ENCODE results near the gene CIC. TPM values are rescaled to one million over a fixed set of nuclear protein-coding genes. Genes with fewer than 3 reads are reported as not detected.

Gene CIC
- total RNA-seq, 1 donor from 2014 or later, result 61.2 TPM

DNA sequence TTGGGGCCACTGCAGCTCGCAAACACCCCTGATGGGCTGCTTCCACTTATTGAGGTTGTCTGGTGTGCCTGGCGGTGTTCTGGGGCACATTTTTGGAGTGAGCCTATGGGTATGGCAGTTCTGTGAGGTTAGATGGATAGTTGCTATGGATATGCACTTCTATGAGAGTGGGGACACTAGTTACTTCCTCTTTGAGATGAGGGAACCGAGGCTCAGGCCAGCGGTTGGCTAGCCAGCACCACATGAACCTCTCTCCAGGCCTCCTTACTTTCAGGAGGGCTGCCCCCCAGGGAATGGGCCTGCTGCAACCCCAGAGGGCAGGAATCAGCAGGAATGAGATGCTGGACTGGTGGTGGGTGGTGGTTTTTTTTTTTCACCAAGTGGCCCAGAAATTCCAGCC lies 19.3 kb downstream of the CIC start:
- Mint-ChIP-seq H3K9me3 (no peaks in the 10 kb centered on the region), H3K4me1 (peaks cover 16% of the 10 kb centered on the region), H3K27ac (no peak overlapping the region), H3K4me3 (no peak overlapping the region), H3K27me3 (no peaks in the 10 kb centered on the region), H3K36me3 (ENCODE audit: low read depth) (peaks cover 28% of the 10 kb centered on the region)
- intact Hi-C loops (cut with micrococcal nuclease), result no loop called here
- no peak for DNase-seq

DNA sequence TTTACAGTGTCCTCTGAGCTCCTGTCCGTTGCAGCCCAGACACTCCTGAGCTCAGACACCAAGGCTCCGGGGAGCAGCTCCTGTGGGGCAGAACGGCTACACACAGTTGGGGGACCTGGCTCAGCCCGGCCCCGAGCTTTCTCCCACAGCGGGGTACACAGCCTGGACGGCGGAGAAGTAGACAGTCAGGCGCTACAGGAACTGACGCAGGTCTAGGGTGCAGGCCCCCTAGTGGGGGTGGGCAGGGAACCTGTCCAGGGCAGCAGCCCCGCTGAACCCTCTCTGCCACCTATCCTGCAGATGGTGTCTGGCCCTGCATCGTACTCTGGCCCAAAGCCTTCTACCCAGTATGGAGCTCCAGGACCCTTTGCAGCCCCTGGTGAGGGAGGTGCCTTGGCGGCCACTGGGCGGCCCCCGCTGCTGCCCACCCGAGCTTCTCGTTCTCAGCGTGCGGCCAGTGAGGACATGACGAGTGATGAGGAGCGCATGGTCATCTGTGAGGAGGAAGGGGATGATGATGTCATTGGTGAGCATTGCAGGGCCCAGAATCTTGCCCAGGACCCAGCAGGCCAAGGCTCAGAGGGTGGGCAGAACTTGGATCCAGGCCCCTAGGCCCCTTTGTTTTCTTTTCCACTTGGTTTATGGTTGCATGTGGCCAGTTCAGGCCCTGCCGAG lies 20.0 kb downstream of the CIC start:
- DNase-seq, result no peak
- Mint-ChIP-seq H3K4me1 (peaks cover 16% of the 10 kb centered on the region), H3K36me3 (ENCODE audit: low read depth) (peaks cover 29% of the 10 kb centered on the region), H3K9me3 (no peaks in the 10 kb centered on the region), H3K27me3 (no peaks in the 10 kb centered on the region), H3K27ac (no peak overlapping the region), H3K4me3 (no peak overlapping the region)
- intact Hi-C loops (cut with micrococcal nuclease), result no loop called here

DNA sequence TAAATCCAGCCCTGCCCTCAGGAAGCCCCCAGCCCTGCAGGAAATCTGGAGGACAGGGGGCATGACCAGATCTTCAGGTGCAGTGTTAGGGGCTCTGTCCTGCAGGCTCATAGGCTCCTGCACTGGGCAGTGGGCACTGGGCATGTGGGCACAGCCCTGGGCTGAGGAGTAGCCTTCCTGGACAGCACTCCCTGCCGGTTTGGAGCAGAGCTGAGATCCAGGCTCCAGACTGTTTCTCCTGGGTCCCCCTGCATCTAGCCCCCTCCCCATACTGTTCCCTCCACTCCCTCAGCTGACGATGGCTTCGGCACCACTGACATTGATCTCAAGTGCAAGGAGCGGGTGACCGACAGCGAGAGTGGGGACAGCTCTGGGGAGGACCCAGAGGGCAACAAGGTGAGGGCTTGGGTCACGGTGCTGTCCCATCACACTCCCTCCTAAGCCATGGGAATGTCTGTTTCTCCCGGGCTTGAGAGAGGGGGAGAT lies 20.5 kb downstream of the CIC start:
- intact Hi-C loops (cut with micrococcal nuclease), result no loop called here
- H3K4me1 Mint-ChIP-seq, result peaks cover 16% of the 10 kb centered on the region
- DNase-seq, result no peak
- peaks cover 30% of the 10 kb centered on the region for H3K36me3 Mint-ChIP-seq (ENCODE audit: low read depth)
- H3K4me3 Mint-ChIP-seq, result no peak overlapping the region
- no peaks in the 10 kb centered on the region for H3K9me3 Mint-ChIP-seq
- no peak overlapping the region for H3K27ac Mint-ChIP-seq
- H3K27me3 Mint-ChIP-seq, result no peaks in the 10 kb centered on the region

DNA sequence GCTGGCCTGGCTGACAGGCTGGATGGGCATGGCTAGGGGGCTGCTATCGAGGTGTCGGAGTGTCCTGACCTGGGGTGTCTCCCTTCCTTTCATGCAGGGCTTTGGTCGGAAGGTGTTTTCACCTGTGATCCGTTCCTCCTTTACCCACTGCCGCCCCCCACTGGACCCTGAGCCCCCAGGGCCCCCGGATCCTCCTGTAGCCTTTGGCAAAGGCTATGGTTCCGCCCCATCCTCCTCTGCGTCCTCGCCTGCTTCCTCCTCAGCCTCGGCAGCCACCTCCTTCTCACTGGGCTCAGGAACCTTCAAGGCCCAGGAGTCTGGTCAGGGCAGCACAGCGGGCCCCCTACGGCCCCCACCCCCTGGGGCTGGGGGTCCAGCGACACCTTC lies 21.1 kb downstream of the CIC start:
- Mint-ChIP-seq H3K27me3 (no peaks in the 10 kb centered on the region), H3K27ac (no peak overlapping the region), H3K9me3 (no peaks in the 10 kb centered on the region), H3K4me3 (no peak overlapping the region), H3K36me3 (ENCODE audit: low read depth) (peaks cover 31% of the 10 kb centered on the region), H3K4me1 (peaks cover 11% of the 10 kb centered on the region)
- intact Hi-C loops (cut with micrococcal nuclease), result no loop called here
- no peak for DNase-seq

DNA sequence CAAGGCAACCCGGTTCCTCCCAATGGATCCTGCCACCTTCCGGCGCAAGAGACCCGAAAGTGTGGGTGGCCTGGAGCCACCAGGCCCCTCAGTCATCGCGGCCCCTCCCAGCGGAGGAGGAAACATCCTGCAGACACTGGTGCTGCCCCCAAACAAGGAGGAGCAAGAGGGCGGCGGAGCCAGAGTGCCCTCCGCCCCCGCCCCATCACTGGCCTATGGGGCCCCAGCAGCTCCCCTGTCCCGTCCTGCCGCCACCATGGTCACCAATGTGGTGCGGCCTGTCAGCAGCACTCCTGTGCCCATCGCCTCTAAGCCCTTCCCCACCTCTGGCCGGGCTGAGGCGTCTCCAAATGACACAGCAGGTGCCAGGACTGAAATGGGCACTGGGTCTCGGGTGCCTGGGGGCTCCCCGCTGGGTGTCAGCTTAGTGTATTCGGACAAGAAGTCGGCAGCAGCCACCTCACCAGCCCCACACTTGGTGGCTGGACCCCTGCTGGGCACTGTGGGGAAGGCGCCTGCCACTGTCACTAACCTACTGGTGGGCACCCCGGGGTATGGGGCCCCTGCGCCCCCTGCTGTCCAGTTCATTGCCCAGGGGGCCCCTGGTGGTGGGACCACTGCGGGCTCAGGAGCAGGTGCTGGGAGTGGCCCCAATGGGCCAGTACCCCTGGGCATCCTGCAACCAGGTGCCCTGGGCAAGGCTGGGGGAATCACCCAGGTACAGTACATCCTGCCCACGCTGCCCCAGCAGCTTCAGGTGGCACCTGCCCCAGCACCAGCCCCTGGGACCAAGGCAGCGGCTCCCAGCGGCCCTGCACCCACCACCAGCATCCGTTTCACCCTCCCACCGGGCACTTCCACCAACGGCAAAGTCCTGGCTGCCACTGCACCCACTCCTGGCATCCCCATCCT lies 21.7 kb downstream of the CIC start:
- Mint-ChIP-seq H3K9me3 (no peaks in the 10 kb centered on the region), H3K36me3 (ENCODE audit: low read depth) (peaks cover 31% of the 10 kb centered on the region), H3K27ac (no peak overlapping the region), H3K27me3 (no peaks in the 10 kb centered on the region), H3K4me1 (peaks cover 8% of the 10 kb centered on the region), H3K4me3 (no peak overlapping the region)
- DNase-seq, result peak; percentile 82
- intact Hi-C loops (cut with micrococcal nuclease), result no loop called here

DNA sequence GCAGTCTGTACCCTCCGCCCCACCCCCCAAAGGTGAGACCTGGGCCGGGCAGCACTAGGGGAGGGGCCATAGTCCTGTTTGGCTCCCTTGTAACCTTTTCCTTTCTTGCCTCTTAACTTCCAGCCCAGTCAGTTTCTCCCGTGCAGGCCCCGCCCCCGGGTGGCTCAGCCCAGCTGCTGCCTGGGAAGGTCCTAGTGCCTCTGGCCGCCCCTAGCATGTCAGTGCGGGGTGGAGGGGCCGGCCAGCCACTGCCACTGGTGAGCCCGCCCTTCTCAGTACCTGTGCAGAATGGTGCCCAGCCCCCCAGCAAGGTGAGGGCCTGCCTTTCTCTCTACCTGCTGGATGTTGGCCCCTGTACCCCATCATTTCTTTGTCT lies 22.4 kb downstream of the CIC start:
- intact Hi-C loops (cut with micrococcal nuclease), result no loop called here
- no peak for DNase-seq
- H3K4me1 Mint-ChIP-seq, result peaks cover 4% of the 10 kb centered on the region
- H3K4me3 Mint-ChIP-seq, result no peak overlapping the region
- no peaks in the 10 kb centered on the region for H3K27me3 Mint-ChIP-seq
- no peak overlapping the region for H3K27ac Mint-ChIP-seq
- peaks cover 28% of the 10 kb centered on the region for H3K36me3 Mint-ChIP-seq (ENCODE audit: low read depth)
- H3K9me3 Mint-ChIP-seq, result no peaks in the 10 kb centered on the region

DNA sequence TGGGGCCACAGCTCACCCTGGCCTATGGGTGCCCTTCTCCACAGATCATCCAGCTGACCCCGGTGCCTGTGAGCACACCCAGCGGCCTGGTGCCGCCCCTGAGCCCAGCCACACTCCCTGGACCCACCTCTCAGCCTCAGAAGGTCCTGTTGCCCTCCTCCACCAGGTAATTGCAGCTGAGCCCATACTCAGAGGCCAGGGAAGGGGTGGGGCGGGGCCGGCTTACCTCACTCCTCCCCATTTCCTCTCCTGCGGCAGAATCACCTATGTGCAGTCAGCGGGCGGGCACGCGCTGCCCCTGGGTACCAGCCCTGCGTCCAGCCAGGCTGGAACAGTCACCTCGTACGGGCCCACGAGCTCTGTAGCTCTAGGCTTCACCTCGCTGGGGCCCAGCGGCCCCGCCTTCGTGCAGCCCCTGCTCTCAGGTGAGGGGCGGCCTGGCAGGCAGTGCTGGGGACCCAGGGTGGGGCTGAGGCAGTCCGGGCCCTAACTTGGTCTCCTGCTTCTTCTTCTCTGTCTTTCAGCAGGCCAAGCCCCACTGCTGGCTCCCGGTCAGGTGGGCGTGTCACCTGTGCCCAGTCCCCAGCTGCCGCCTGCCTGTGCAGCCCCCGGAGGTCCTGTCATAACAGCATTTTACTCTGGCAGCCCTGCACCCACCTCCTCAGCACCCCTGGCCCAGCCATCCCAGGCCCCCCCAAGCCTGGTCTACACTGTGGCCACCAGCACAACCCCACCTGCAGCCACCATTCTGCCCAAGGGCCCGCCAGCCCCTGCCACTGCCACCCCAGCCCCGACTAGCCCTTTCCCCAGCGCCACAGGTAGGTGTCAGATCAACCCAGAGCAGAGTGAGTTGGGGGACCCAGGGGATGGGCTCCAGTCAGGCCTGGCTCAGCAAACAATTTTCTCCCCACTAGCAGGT lies 23.2 kb downstream of the CIC start:
- Mint-ChIP-seq H3K4me3 (no peak overlapping the region), H3K9me3 (no peaks in the 10 kb centered on the region), H3K36me3 (ENCODE audit: low read depth) (peaks cover 28% of the 10 kb centered on the region), H3K27ac (peak overlapping the region; percentile 32), H3K27me3 (no peaks in the 10 kb centered on the region), H3K4me1 (peaks cover 4% of the 10 kb centered on the region)
- intact Hi-C loops (cut with micrococcal nuclease), result no loop called here
- no peak for DNase-seq

DNA sequence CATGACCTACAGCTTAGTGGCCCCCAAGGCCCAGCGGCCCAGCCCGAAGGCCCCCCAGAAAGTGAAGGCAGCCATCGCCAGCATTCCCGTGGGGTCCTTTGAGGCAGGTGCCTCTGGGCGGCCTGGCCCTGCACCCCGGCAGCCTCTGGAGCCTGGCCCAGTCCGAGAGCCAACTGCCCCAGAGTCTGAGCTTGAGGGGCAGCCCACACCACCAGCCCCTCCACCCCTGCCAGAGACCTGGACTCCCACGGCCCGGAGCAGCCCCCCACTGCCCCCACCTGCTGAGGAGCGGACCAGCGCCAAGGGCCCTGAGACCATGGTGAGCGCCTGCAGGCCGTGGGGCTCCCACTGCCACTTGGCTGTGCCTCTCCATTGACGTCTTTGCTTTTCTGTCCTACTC lies 23.9 kb downstream of the CIC start:
- no peak overlapping the region for H3K4me3 Mint-ChIP-seq
- H3K4me1 Mint-ChIP-seq, result peaks cover 4% of the 10 kb centered on the region
- no peaks in the 10 kb centered on the region for H3K9me3 Mint-ChIP-seq
- intact Hi-C loops (cut with micrococcal nuclease), result no loop called here
- peaks cover 25% of the 10 kb centered on the region for H3K36me3 Mint-ChIP-seq (ENCODE audit: low read depth)
- no peak for DNase-seq
- H3K27me3 Mint-ChIP-seq, result no peaks in the 10 kb centered on the region
- H3K27ac Mint-ChIP-seq, result no peak overlapping the region

DNA sequence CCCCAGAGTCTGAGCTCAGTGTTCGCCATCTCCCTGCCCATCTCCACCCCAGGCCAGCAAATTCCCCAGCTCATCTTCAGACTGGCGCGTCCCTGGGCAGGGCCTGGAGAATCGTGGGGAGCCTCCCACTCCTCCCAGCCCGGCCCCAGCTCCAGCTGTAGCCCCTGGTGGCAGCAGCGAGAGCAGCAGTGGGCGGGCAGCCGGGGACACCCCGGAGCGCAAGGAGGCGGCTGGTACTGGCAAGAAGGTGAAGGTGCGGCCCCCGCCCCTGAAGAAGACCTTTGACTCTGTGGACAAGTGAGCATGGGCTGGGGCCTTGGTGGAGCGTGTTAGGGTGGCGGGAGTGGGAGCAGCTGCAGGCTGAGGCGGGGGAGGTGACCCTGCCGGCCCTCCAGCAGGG lies 24.5 kb downstream of the CIC start:
- intact Hi-C loops (cut with micrococcal nuclease), result no loop called here
- no peak overlapping the region for H3K27ac Mint-ChIP-seq
- H3K4me3 Mint-ChIP-seq, result no peak overlapping the region
- H3K9me3 Mint-ChIP-seq, result no peaks in the 10 kb centered on the region
- H3K36me3 Mint-ChIP-seq (ENCODE audit: low read depth), result peaks cover 21% of the 10 kb centered on the region
- DNase-seq, result no peak
- H3K4me1 Mint-ChIP-seq, result peaks cover 4% of the 10 kb centered on the region
- H3K27me3 Mint-ChIP-seq, result no peaks in the 10 kb centered on the region

DNA sequence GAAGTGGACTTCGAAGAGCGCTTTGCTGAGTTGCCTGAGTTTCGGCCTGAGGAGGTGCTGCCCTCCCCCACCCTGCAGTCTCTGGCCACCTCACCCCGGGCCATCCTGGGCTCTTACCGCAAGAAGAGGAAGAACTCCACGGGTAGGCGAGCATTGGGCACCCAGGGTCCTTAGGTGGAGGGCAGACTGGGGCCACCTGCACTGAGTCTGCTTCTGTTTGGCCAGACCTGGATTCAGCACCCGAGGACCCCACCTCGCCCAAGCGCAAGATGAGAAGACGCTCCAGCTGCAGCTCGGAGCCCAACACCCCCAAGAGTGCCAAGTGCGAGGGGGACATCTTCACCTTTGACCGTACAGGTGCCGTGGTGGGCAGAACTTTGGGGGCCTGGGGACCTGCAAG lies 24.9 kb downstream of the CIC start:
- intact Hi-C loops (cut with micrococcal nuclease), result no loop called here
- no peaks in the 10 kb centered on the region for H3K9me3 Mint-ChIP-seq
- no peak for DNase-seq
- peaks cover 21% of the 10 kb centered on the region for H3K36me3 Mint-ChIP-seq (ENCODE audit: low read depth)
- H3K27me3 Mint-ChIP-seq, result no peaks in the 10 kb centered on the region
- no peak overlapping the region for H3K4me3 Mint-ChIP-seq
- no peak overlapping the region for H3K27ac Mint-ChIP-seq
- H3K4me1 Mint-ChIP-seq, result peaks cover 4% of the 10 kb centered on the region

DNA sequence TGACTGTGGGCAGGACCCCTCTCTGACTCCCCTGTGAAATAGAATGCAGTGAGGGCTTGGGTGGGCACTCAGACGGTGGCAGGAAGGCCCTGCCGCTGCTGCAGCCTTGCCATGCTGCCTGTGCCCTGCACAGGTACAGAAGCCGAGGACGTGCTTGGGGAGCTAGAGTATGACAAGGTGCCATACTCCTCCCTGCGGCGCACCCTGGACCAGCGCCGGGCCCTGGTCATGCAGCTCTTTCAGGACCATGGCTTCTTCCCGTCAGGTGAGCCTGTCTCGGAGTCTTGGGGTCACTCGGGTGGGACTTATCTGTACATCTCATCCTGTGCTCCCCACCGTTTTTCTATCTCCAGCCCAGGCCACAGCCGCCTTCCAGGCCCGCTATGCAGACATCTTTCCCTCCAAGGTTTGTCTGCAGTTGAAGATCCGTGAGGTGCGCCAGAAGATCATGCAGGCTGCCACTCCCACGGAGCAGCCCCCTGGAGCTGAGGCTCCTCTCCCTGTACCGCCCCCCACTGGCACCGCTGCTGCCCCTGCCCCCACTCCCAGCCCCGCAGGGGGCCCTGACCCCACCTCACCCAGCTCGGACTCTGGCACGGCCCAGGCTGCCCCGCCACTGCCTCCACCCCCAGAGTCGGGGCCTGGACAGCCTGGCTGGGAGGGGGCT lies 25.6 kb downstream of the CIC start:
- Mint-ChIP-seq H3K9me3 (no peaks in the 10 kb centered on the region), H3K27me3 (no peaks in the 10 kb centered on the region), H3K36me3 (ENCODE audit: low read depth) (peaks cover 21% of the 10 kb centered on the region), H3K4me1 (peaks cover 4% of the 10 kb centered on the region), H3K4me3 (no peak overlapping the region), H3K27ac (no peak overlapping the region)
- intact Hi-C loops (cut with micrococcal nuclease), result no loop called here
- DNase-seq, result no peak

DNA sequence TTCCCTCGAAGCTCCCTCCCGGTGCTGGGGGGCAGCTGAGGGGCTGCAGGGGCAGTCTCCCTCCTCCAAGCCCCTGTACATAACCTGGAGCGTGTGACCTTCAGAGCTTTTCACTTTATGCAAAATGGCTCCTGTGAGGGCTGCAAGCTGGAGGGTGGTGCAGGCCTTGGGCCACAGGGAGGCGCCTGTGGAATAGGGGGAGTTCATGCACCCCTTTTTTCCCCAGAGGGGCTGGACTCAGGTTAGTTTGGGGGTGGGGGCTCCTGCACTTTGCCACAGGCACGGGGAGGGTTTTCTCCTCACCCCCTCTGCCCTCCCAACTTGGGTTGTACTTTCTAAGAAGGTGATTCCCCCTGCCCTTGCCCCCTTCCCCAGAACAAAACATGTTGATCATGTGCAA lies 26.3 kb downstream of the CIC start:
- no peak for DNase-seq

DNA sequence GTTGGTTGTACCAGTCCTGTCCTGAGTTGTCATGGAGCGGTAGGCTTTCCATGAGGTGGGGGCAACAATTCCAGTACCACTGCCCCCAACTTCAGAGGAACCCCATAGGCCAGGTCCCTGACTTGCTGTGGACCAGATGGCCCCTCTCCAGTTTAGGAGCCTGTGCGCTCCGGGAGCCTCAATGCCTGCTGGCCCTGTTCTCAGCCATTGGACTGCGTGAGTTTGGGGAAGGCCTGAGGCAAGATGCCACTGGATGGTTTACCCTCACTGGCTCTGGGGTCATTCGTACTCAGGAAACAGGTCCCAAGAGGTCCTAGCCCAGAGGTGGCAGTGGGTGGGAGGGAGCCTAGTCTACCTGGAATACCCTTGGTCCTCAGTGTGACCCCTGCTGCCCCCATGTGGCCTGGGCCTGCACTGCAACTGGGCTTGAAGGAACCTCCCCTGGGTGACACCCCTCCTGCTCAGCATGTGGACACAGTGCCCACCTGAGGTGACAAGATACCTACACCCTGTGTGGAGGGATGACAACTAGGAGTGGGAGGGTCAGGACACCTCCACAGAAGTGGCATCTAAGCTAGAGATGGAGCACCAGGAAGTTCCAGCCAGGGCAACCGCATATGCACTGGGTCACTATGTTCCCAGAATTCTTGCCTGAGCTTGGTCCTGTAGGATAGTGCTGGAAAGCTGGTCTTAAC lies 26.9 kb downstream of the CIC start:
- no peaks in the 10 kb centered on the region for H3K9me3 Mint-ChIP-seq
- H3K4me3 Mint-ChIP-seq, result no peak overlapping the region
- intact Hi-C loops (cut with micrococcal nuclease), result no loop called here
- peaks cover 4% of the 10 kb centered on the region for H3K4me1 Mint-ChIP-seq
- peak; percentile 97 for DNase-seq
- H3K27ac Mint-ChIP-seq, result no peak overlapping the region
- peaks cover 23% of the 10 kb centered on the region for H3K36me3 Mint-ChIP-seq (ENCODE audit: low read depth)
- no peaks in the 10 kb centered on the region for H3K27me3 Mint-ChIP-seq

More for the DNA sequence above, 26.3 kb downstream of the CIC start:
- Mint-ChIP-seq H3K27ac (no peak overlapping the region), H3K4me1 (peaks cover 4% of the 10 kb centered on the region), H3K27me3 (no peaks in the 10 kb centered on the region), H3K36me3 (ENCODE audit: low read depth) (peaks cover 23% of the 10 kb centered on the region), H3K9me3 (no peaks in the 10 kb centered on the region), H3K4me3 (no peak overlapping the region)
- intact Hi-C loops (cut with micrococcal nuclease), result no loop called here

Measured in activated CD4-positive, alpha-beta T cell treated with anti-CD3 and anti-CD28 coated beads, Interleukin-2, amount 10 ng/mL, durations not matched to agents 24 days and 14 days (primary cell).